MM.1S (cell line): ENCODE measurements around the gene GGT6.

ENCODE experiments used
- DNase-seq: peaks from one replicate; pipeline ENCODE4 v3.0.0-alpha.2; 2015
- H2AFZ ChIP-seq: fragments of 300-600 bp; sonication (generic); 2 replicates; pipeline ENCODE4 v1.6.0; 2016; ENCODE audit warnings: antibody characterized with exemption, low read length
- H3F3A ChIP-seq: fragments of 300-600 bp; sonication (generic); 2 replicates; pipeline ENCODE4 v1.6.1; 2016; ENCODE audit warnings: mild to moderate bottlenecking, antibody characterized with exemption, low read length, moderate library complexity, mixed read lengths; ENCODE audit not compliant: insufficient read depth
- H3K27ac ChIP-seq: fragments of 300-600 bp; sonication (generic); 2 replicates; pipeline ENCODE4 v1.5.1; 2016; ENCODE audit warnings: mild to moderate bottlenecking, low read length
- H3K27me3 ChIP-seq: fragments of 300-600 bp; sonication (generic); replicated peaks from 2 replicates; pipeline ENCODE4 v1.6.0; 2016; ENCODE audit warnings: low read length; ENCODE audit not compliant: insufficient read depth
- H3K36me3 ChIP-seq: fragments of 300-600 bp; sonication (generic); replicated peaks from 2 replicates; pipeline ENCODE4 v1.6.1; 2016; ENCODE audit warnings: mild to moderate bottlenecking, low read length, mixed read lengths; ENCODE audit not compliant: insufficient read depth
- H3K4me1 ChIP-seq: fragments of 300-600 bp; sonication (generic); 2 replicates; pipeline ENCODE4 v1.6.1; 2016; ENCODE audit warnings: low read length, mixed read lengths
- H3K4me2 ChIP-seq: fragments of 300-600 bp; sonication (generic); 2 replicates; pipeline ENCODE4 v1.6.0; 2016; ENCODE audit warnings: low read depth, low read length
- H3K4me3 ChIP-seq: fragments of 300-600 bp; sonication (generic); 2 replicates; pipeline ENCODE4 v1.5.1; 2016; ENCODE audit warnings: low read length, mixed read lengths
- H3K79me2 ChIP-seq: fragments of 300-600 bp; sonication (generic); 2 replicates; pipeline ENCODE4 v1.6.1; 2016; ENCODE audit warnings: mixed run types, low read length, mixed read lengths
- H3K9ac ChIP-seq: fragments of 300-600 bp; sonication (generic); 2 replicates; pipeline ENCODE4 v1.6.1; 2016; ENCODE audit warnings: low read length, mixed read lengths
- H3K9me2 ChIP-seq: fragments of 300-600 bp; sonication (generic); replicated peaks from 2 replicates; pipeline ENCODE4 v1.6.1; 2016; ENCODE audit warnings: mild to moderate bottlenecking, low read length, mixed read lengths; ENCODE audit not compliant: insufficient read depth
- H3K9me3 ChIP-seq: fragments of 300-600 bp; sonication (generic); replicated peaks from 2 replicates; pipeline ENCODE4 v1.6.1; 2016; ENCODE audit warnings: mild to moderate bottlenecking, low read length, mixed read lengths; ENCODE audit not compliant: insufficient read depth
- H4K20me1 ChIP-seq: fragments of 300-600 bp; sonication (generic); 2 replicates; pipeline ENCODE4 v1.6.1; 2016; ENCODE audit warnings: mild to moderate bottlenecking, low read length, moderate library complexity, mixed read lengths; ENCODE audit not compliant: insufficient read depth
- CTCF ChIP-seq: fragments of 300-600 bp; sonication (generic); IDR thresholded peaks from 2 replicates; pipeline ENCODE4 v1.5.1; 2016; ENCODE audit warnings: antibody characterized with exemption, low read length, mixed read lengths
- EZH2 ChIP-seq: fragments of 300-600 bp; sonication (generic); optimal IDR thresholded peaks from 2 replicates; pipeline ENCODE3; 2017; ENCODE audit warnings: low read depth, mild to moderate bottlenecking, antibody characterized with exemption, low read length, mixed read lengths
- EZH2phosphoT487 ChIP-seq: fragments of 300-600 bp; sonication (generic); IDR thresholded peaks from 2 replicates; pipeline ENCODE4 v1.6.1; 2018; ENCODE audit warnings: antibody characterized with exemption, low read length

Gene GGT6

GRCh38 chr17:4548061-4548461 lies 12.3 kb downstream of the GGT6 start:
- H3K36me3 ChIP-seq, result peaks cover 3% of the 10 kb centered on the region
- no peaks in the 10 kb centered on the region for H3K4me1 ChIP-seq
- no peak overlapping the region for H3K4me3 ChIP-seq
- no peak for TF ChIP-seq EZH2
- TF ChIP-seq EZH2phosphoT487, result no peak
- no peak for TF ChIP-seq CTCF
- no peak overlapping the region for H3K4me2 ChIP-seq
- no peak overlapping the region for H3K27ac ChIP-seq
- no peaks in the 10 kb centered on the region for H3K9me2 ChIP-seq
- H3K9me3 ChIP-seq, result no peaks in the 10 kb centered on the region
- H2AFZ ChIP-seq, result no peak overlapping the region
- H3K27me3 ChIP-seq, result no peaks in the 10 kb centered on the region
- no peaks in the 10 kb centered on the region for H4K20me1 ChIP-seq
- peaks cover 21% of the 10 kb centered on the region for H3K79me2 ChIP-seq
- no peak overlapping the region for H3K9ac ChIP-seq
- H3F3A ChIP-seq, result no peaks in the 10 kb centered on the region
- no peak for DNase-seq

- Histone ChIP-seq H3K4me1 (no peaks in the 10 kb centered on the region), H3K9me3 (no peaks in the 10 kb centered on the region), H3K27me3 (no peaks in the 10 kb centered on the region), H3K36me3 (peaks cover 3% of the 10 kb centered on the region), H3K4me3 (no peak overlapping the region), H2AFZ (no peak overlapping the region), H3K79me2 (peaks cover 14% of the 10 kb centered on the region), H3K4me2 (no peak overlapping the region), H4K20me1 (no peaks in the 10 kb centered on the region), H3K9me2 (no peaks in the 10 kb centered on the region), H3K9ac (no peak overlapping the region), H3K27ac (no peak overlapping the region), H3F3A (no peaks in the 10 kb centered on the region)
- TF ChIP-seq EZH2 (no peak), CTCF (no peak), EZH2phosphoT487 (no peak)
- DNase-seq, result no peak
Measured at GRCh38 chr17:4547118-4547906, 13.1 kb downstream of the GGT6 start.

- H3K4me3 ChIP-seq, result no peak overlapping the region
- peaks cover 3% of the 10 kb centered on the region for H3K36me3 ChIP-seq
- H3K27me3 ChIP-seq, result no peaks in the 10 kb centered on the region
- H3F3A ChIP-seq, result no peaks in the 10 kb centered on the region
- H3K9me2 ChIP-seq, result no peaks in the 10 kb centered on the region
- H3K79me2 ChIP-seq, result peaks cover 5% of the 10 kb centered on the region
- DNase-seq, result no peak
- no peak overlapping the region for H2AFZ ChIP-seq
- no peaks in the 10 kb centered on the region for H4K20me1 ChIP-seq
- no peak for TF ChIP-seq EZH2
- TF ChIP-seq EZH2phosphoT487, result no peak
- no peak for TF ChIP-seq CTCF
- no peak overlapping the region for H3K27ac ChIP-seq
- no peak overlapping the region for H3K4me2 ChIP-seq
- H3K9ac ChIP-seq, result no peak overlapping the region
- no peaks in the 10 kb centered on the region for H3K9me3 ChIP-seq
- H3K4me1 ChIP-seq, result no peaks in the 10 kb centered on the region
Measured at GRCh38 chr17:4545217-4545951, 15.0 kb downstream of the GGT6 start.
